ENCODE results near the gene SORCS1.

SORCS1 gene

GRCh38 chr10:106573106-106573505 is 591.4 kb downstream of the SORCS1 start:
- Histone ChIP-seq H4K8ac (ENCODE audit: low read depth, low read length) (no peak overlapping the region), H3K4me2 (ENCODE audit: low read length) (no peak overlapping the region), H3K23ac (ENCODE audit: low read length) (no peak overlapping the region), H2BK120ac (ENCODE audit: low read depth, low read length) (no peak overlapping the region), H2BK5ac (ENCODE audit: low read length) (no peak overlapping the region), H3K4ac (ENCODE audit: low read depth, low read length) (no peak overlapping the region), H3K9ac (ENCODE audit: low read length) (no peak overlapping the region), H3K27me3 (ENCODE audit: insufficient read depth, low read length, poor library complexity) (no peaks in the 10 kb centered on the region), H3K79me2 (ENCODE audit: control insufficient read depth, insufficient read depth, low read length) (no peaks in the 10 kb centered on the region), H3K4me3 (ENCODE audit: low read length) (no peak overlapping the region), H4K5ac (ENCODE audit: low read length) (no peak overlapping the region), H3K27ac (ENCODE audit: low read depth, low read length) (no peak overlapping the region), H3K36me3 (ENCODE audit: control insufficient read depth, insufficient read depth, low read length) (no peaks in the 10 kb centered on the region), H3K56ac (ENCODE audit: low read length) (no peak overlapping the region), H2AK5ac (ENCODE audit: low read length) (no peak overlapping the region), H3K79me1 (ENCODE audit: low read length) (no peaks in the 10 kb centered on the region), H2BK15ac (replicated peaks; ENCODE audit: low read depth) (no peak overlapping the region), H3K4me1 (ENCODE audit: control insufficient read depth, low read depth, low read length) (peaks cover 12% of the 10 kb centered on the region), H3K18ac (ENCODE audit: low read length) (no peak overlapping the region)
- peak; percentile 39 for DNase-seq
- WGBS (ENCODE audit: extremely low coverage, insufficient coverage, low lambda C conversion rate): no CpG with 5 or more reads among the region's 5 CpGs

- no peak overlapping the region for H3K4me3 ChIP-seq (ENCODE audit: low read length)
- no peak overlapping the region for H3K23ac ChIP-seq (ENCODE audit: low read length)
- H3K4me1 ChIP-seq (ENCODE audit: control insufficient read depth, low read depth, low read length): peaks cover 5% of the 10 kb centered on the region
- H2BK120ac ChIP-seq (ENCODE audit: low read depth, low read length): no peak overlapping the region
- H2AK5ac ChIP-seq (ENCODE audit: low read length): no peak overlapping the region
- no peak overlapping the region for H2BK5ac ChIP-seq (ENCODE audit: low read length)
- H2BK15ac ChIP-seq (replicated peaks; ENCODE audit: low read depth): no peak overlapping the region
- H3K79me1 ChIP-seq (ENCODE audit: low read length): no peaks in the 10 kb centered on the region
- H3K4ac ChIP-seq (ENCODE audit: low read depth, low read length): no peak overlapping the region
- no peak overlapping the region for H3K18ac ChIP-seq (ENCODE audit: low read length)
- no peak overlapping the region for H3K56ac ChIP-seq (ENCODE audit: low read length)
- no peak overlapping the region for H3K27ac ChIP-seq (ENCODE audit: low read depth, low read length)
- no peaks in the 10 kb centered on the region for H3K79me2 ChIP-seq (ENCODE audit: control insufficient read depth, insufficient read depth, low read length)
- no peak overlapping the region for H3K9ac ChIP-seq (ENCODE audit: low read length)
- no peak overlapping the region for H3K4me2 ChIP-seq (ENCODE audit: low read length)
- DNase-seq: peak; percentile 37
- no peaks in the 10 kb centered on the region for H3K27me3 ChIP-seq (ENCODE audit: insufficient read depth, low read length, poor library complexity)
- no CpG with 5 or more reads among the region's 5 CpGs for WGBS (ENCODE audit: extremely low coverage, insufficient coverage, low lambda C conversion rate)
- H4K8ac ChIP-seq (ENCODE audit: low read depth, low read length): no peak overlapping the region
- no peaks in the 10 kb centered on the region for H3K36me3 ChIP-seq (ENCODE audit: control insufficient read depth, insufficient read depth, low read length)
- no peak overlapping the region for H4K5ac ChIP-seq (ENCODE audit: low read length)
These were observed 593.1 kb downstream of the SORCS1 start for GRCh38 chr10:106571192-106571946.

GRCh38 chr10:106570268-106570667 is 594.2 kb downstream of the SORCS1 start:
- H3K27ac ChIP-seq (ENCODE audit: low read depth, low read length): no peak overlapping the region
- no peaks in the 10 kb centered on the region for H3K79me1 ChIP-seq (ENCODE audit: low read length)
- no peak overlapping the region for H3K23ac ChIP-seq (ENCODE audit: low read length)
- no peak overlapping the region for H3K18ac ChIP-seq (ENCODE audit: low read length)
- H3K36me3 ChIP-seq (ENCODE audit: control insufficient read depth, insufficient read depth, low read length): no peaks in the 10 kb centered on the region
- H3K27me3 ChIP-seq (ENCODE audit: insufficient read depth, low read length, poor library complexity): no peaks in the 10 kb centered on the region
- H3K4me1 ChIP-seq (ENCODE audit: control insufficient read depth, low read depth, low read length): no peaks in the 10 kb centered on the region
- no peak overlapping the region for H4K8ac ChIP-seq (ENCODE audit: low read depth, low read length)
- H2AK5ac ChIP-seq (ENCODE audit: low read length): no peak overlapping the region
- no peak for DNase-seq
- H2BK15ac ChIP-seq (replicated peaks; ENCODE audit: low read depth): no peak overlapping the region
- H3K4me3 ChIP-seq (ENCODE audit: low read length): no peak overlapping the region
- no CpG with 5 or more reads among the region's 5 CpGs for WGBS (ENCODE audit: extremely low coverage, insufficient coverage, low lambda C conversion rate)
- no peak overlapping the region for H4K5ac ChIP-seq (ENCODE audit: low read length)
- H2BK120ac ChIP-seq (ENCODE audit: low read depth, low read length): no peak overlapping the region
- H3K9ac ChIP-seq (ENCODE audit: low read length): no peak overlapping the region
- H3K4ac ChIP-seq (ENCODE audit: low read depth, low read length): no peak overlapping the region
- H3K56ac ChIP-seq (ENCODE audit: low read length): no peak overlapping the region
- no peak overlapping the region for H3K4me2 ChIP-seq (ENCODE audit: low read length)
- H3K79me2 ChIP-seq (ENCODE audit: control insufficient read depth, insufficient read depth, low read length): no peaks in the 10 kb centered on the region
- no peak overlapping the region for H2BK5ac ChIP-seq (ENCODE audit: low read length)

- H3K79me1 ChIP-seq (ENCODE audit: low read length): no peaks in the 10 kb centered on the region
- H3K18ac ChIP-seq (ENCODE audit: low read length): no peak overlapping the region
- H3K56ac ChIP-seq (ENCODE audit: low read length): no peak overlapping the region
- H3K4me3 ChIP-seq (ENCODE audit: low read length): no peak overlapping the region
- H2BK15ac ChIP-seq (replicated peaks; ENCODE audit: low read depth): no peak overlapping the region
- H3K23ac ChIP-seq (ENCODE audit: low read length): no peak overlapping the region
- H2BK5ac ChIP-seq (ENCODE audit: low read length): no peak overlapping the region
- 100% methylated on average over 3 of the region's 4 CpGs for WGBS (ENCODE audit: extremely low coverage, insufficient coverage, low lambda C conversion rate)
- no peak for DNase-seq
- H3K27ac ChIP-seq (ENCODE audit: low read depth, low read length): no peak overlapping the region
- H4K8ac ChIP-seq (ENCODE audit: low read depth, low read length): no peak overlapping the region
- H3K4me1 ChIP-seq (ENCODE audit: control insufficient read depth, low read depth, low read length): no peaks in the 10 kb centered on the region
- H3K4ac ChIP-seq (ENCODE audit: low read depth, low read length): no peak overlapping the region
- H2BK120ac ChIP-seq (ENCODE audit: low read depth, low read length): no peak overlapping the region
- H3K36me3 ChIP-seq (ENCODE audit: control insufficient read depth, insufficient read depth, low read length): no peaks in the 10 kb centered on the region
- H4K5ac ChIP-seq (ENCODE audit: low read length): no peak overlapping the region
- H3K9ac ChIP-seq (ENCODE audit: low read length): no peak overlapping the region
- H3K4me2 ChIP-seq (ENCODE audit: low read length): no peak overlapping the region
- no peak overlapping the region for H2AK5ac ChIP-seq (ENCODE audit: low read length)
- no peaks in the 10 kb centered on the region for H3K79me2 ChIP-seq (ENCODE audit: control insufficient read depth, insufficient read depth, low read length)
- no peaks in the 10 kb centered on the region for H3K27me3 ChIP-seq (ENCODE audit: insufficient read depth, low read length, poor library complexity)
These were observed 596.9 kb downstream of the SORCS1 start for GRCh38 chr10:106567629-106568028.

- Histone ChIP-seq H2BK15ac (replicated peaks; ENCODE audit: low read depth) (no peak overlapping the region), H3K4me2 (ENCODE audit: low read length) (no peak overlapping the region), H3K4ac (ENCODE audit: low read depth, low read length) (no peak overlapping the region), H3K23ac (ENCODE audit: low read length) (no peak overlapping the region), H2AK5ac (ENCODE audit: low read length) (no peak overlapping the region), H3K4me1 (ENCODE audit: control insufficient read depth, low read depth, low read length) (no peaks in the 10 kb centered on the region), H3K27me3 (ENCODE audit: insufficient read depth, low read length, poor library complexity) (no peaks in the 10 kb centered on the region), H3K56ac (ENCODE audit: low read length) (no peak overlapping the region), H4K8ac (ENCODE audit: low read depth, low read length) (no peak overlapping the region), H3K4me3 (ENCODE audit: low read length) (no peak overlapping the region), H2BK5ac (ENCODE audit: low read length) (no peak overlapping the region), H4K5ac (ENCODE audit: low read length) (no peak overlapping the region), H3K79me2 (ENCODE audit: control insufficient read depth, insufficient read depth, low read length) (no peaks in the 10 kb centered on the region), H2BK120ac (ENCODE audit: low read depth, low read length) (no peak overlapping the region), H3K79me1 (ENCODE audit: low read length) (no peaks in the 10 kb centered on the region), H3K18ac (ENCODE audit: low read length) (no peak overlapping the region), H3K36me3 (ENCODE audit: control insufficient read depth, insufficient read depth, low read length) (no peaks in the 10 kb centered on the region), H3K27ac (ENCODE audit: low read depth, low read length) (no peak overlapping the region), H3K9ac (ENCODE audit: low read length) (no peak overlapping the region)
- no peak for DNase-seq
- WGBS (ENCODE audit: extremely low coverage, insufficient coverage, low lambda C conversion rate): no CpG with 5 or more reads among the region's 3 CpGs
These were observed 597.6 kb downstream of the SORCS1 start for GRCh38 chr10:106566873-106567272.

GRCh38 chr10:106565546-106565945 is 599.0 kb downstream of the SORCS1 start:
- H3K9ac ChIP-seq (ENCODE audit: low read length): no peak overlapping the region
- H2BK15ac ChIP-seq (replicated peaks; ENCODE audit: low read depth): no peak overlapping the region
- H3K79me2 ChIP-seq (ENCODE audit: control insufficient read depth, insufficient read depth, low read length): no peaks in the 10 kb centered on the region
- H2AK5ac ChIP-seq (ENCODE audit: low read length): no peak overlapping the region
- no peaks in the 10 kb centered on the region for H3K79me1 ChIP-seq (ENCODE audit: low read length)
- H3K18ac ChIP-seq (ENCODE audit: low read length): no peak overlapping the region
- no peak overlapping the region for H2BK5ac ChIP-seq (ENCODE audit: low read length)
- H4K5ac ChIP-seq (ENCODE audit: low read length): no peak overlapping the region
- no peak overlapping the region for H2BK120ac ChIP-seq (ENCODE audit: low read depth, low read length)
- no peak overlapping the region for H3K27ac ChIP-seq (ENCODE audit: low read depth, low read length)
- H3K56ac ChIP-seq (ENCODE audit: low read length): no peak overlapping the region
- H3K36me3 ChIP-seq (ENCODE audit: control insufficient read depth, insufficient read depth, low read length): no peaks in the 10 kb centered on the region
- WGBS (ENCODE audit: extremely low coverage, insufficient coverage, low lambda C conversion rate): no CpG with 5 or more reads among the region's 3 CpGs
- no peak overlapping the region for H3K4ac ChIP-seq (ENCODE audit: low read depth, low read length)
- no peak overlapping the region for H4K8ac ChIP-seq (ENCODE audit: low read depth, low read length)
- DNase-seq: no peak
- no peak overlapping the region for H3K4me3 ChIP-seq (ENCODE audit: low read length)
- H3K23ac ChIP-seq (ENCODE audit: low read length): no peak overlapping the region
- no peaks in the 10 kb centered on the region for H3K27me3 ChIP-seq (ENCODE audit: insufficient read depth, low read length, poor library complexity)
- H3K4me1 ChIP-seq (ENCODE audit: control insufficient read depth, low read depth, low read length): no peaks in the 10 kb centered on the region
- H3K4me2 ChIP-seq (ENCODE audit: low read length): no peak overlapping the region

Data from mesendoderm (in vitro differentiated cells).